CD8-positive, alpha-beta memory T cell (primary cell): ENCODE data around the gene CTNNBL1. TPM values are rescaled to one million over a fixed set of nuclear protein-coding genes. Genes with fewer than 3 reads are reported as not detected.
A peak's percentile ranks its signal among the peaks of the same experiment; 100 is the strongest.

ENCODE experiments used
- CTCF ChIA-PET: fragments of 350-600 bp; sonication (Branson Sonifier 250); formaldehyde crosslinking; loops from one replicate; lab custom pipeline; 2021; ENCODE audit warnings: antibody characterized with exemption; lab: Charles Lee
- POLR2A ChIA-PET: fragments of 350-600 bp; sonication (Branson Sonifier 250); formaldehyde crosslinking; loops from one replicate; lab custom pipeline; 2021; ENCODE audit warnings: antibody characterized with exemption; lab: Charles Lee
- DNase-seq, 5 donors: peaks; one replicate each; pipeline versions ENCODE4 v3.0.0 to v3.0.0-alpha.2; 2020 to 2022; ENCODE audit warnings: mixed read lengths in 1 of 5
- H3K27ac ChIP-seq: one replicate; pipeline ENCODE4 v1.7.0; 2013; ENCODE audit warnings: low read depth, mild to moderate bottlenecking, low read length, moderate library complexity
- H3K27me3 ChIP-seq: 2 replicates; pipeline ENCODE4 v1.7.0; 2013; ENCODE audit warnings: low read length, mild to moderate bottlenecking; ENCODE audit not compliant: insufficient read depth, poor library complexity, severe bottlenecking
- H3K36me3 ChIP-seq: 2 replicates; pipeline ENCODE4 v1.7.0; 2013; ENCODE audit warnings: mild to moderate bottlenecking, low read length, moderate library complexity; ENCODE audit not compliant: insufficient read depth
- H3K4me1 ChIP-seq: 2 replicates; pipeline ENCODE4 v1.7.0; 2013; ENCODE audit warnings: mild to moderate bottlenecking, low read length, moderate library complexity; ENCODE audit not compliant: insufficient read depth
- H3K4me3 ChIP-seq: 2 replicates; pipeline ENCODE4 v1.7.0; 2013; ENCODE audit warnings: mild to moderate bottlenecking, low read length
- H3K9me3 ChIP-seq: 2 replicates; pipeline ENCODE4 v1.7.0; 2013; ENCODE audit warnings: mild to moderate bottlenecking, low read length
- H3K27ac Mint-ChIP-seq, 8 donors: one replicate each; pipeline ENCODE4 v1.8.0; 2020 to 2021; ENCODE audit warnings: mixed read lengths in 8 of 8, mild to moderate bottlenecking in 6 of 8, inconsistent platforms in 3 of 8, moderate library complexity in 3 of 8
- H3K27me3 Mint-ChIP-seq, 2 donors: one replicate each; pipeline ENCODE4 v1.8.0; 2020 to 2021; ENCODE audit warnings: mixed read lengths in 2 of 2, mild to moderate bottlenecking in 1 of 2, moderate library complexity in 1 of 2
- H3K36me3 Mint-ChIP-seq, 3 donors: one replicate each; pipeline ENCODE4 v1.8.0; 2020 to 2021; ENCODE audit warnings: mixed read lengths in 3 of 3, inconsistent platforms in 1 of 3, mild to moderate bottlenecking in 1 of 3
- H3K4me1 Mint-ChIP-seq, 3 donors: one replicate each; pipeline ENCODE4 v1.8.0; 2020 to 2021; ENCODE audit warnings: mixed read lengths in 3 of 3, inconsistent platforms in 1 of 3, mild to moderate bottlenecking in 1 of 3
- H3K4me3 Mint-ChIP-seq, 7 donors: one replicate each; pipeline ENCODE4 v1.8.0; 2020 to 2021; ENCODE audit warnings: mixed read lengths in 7 of 7, mild to moderate bottlenecking in 6 of 7, moderate library complexity in 4 of 7, inconsistent platforms in 2 of 7
- H3K9me3 Mint-ChIP-seq, 5 donors: one replicate each; pipeline ENCODE4 v1.8.0; 2020 to 2022; ENCODE audit warnings: mixed read lengths in 5 of 5, mild to moderate bottlenecking in 3 of 5, moderate library complexity in 2 of 5, inconsistent platforms in 1 of 5
- polyA plus RNA-seq: library from polyadenylated mRNA; unstranded; fragments of 300-500 nt; fragmentation: Illumina TruSeq; gene quantifications from one replicate; pipeline ENCODE4 v1.2.3, GENCODE V29; 2021
- total RNA-seq, 2 experiments: library from RNA; stranded (reverse); gene quantifications; one replicate each; pipeline ENCODE4 v1.2.3, GENCODE V29; 2021

Gene CTNNBL1
- total and polyA plus RNA-seq, 3 experiments from 2014 or later: 86.8 to 97.8 (median 88.9) TPM

GRCh38 chr20:37885593-37886503, 192.0 kb downstream of the CTNNBL1 start:
- no peak for DNase-seq
- H3K27me3 ChIP-seq: no peaks in the 10 kb centered on the region
- H3K36me3 ChIP-seq: no peaks in the 10 kb centered on the region
- H3K36me3 Mint-ChIP-seq: no peaks in the 10 kb centered on the region
- no peak overlapping the region for H3K27ac Mint-ChIP-seq
- no peak overlapping the region for H3K4me3 Mint-ChIP-seq
- no peak overlapping the region for H3K4me3 ChIP-seq
- CTCF ChIA-PET: no interaction called here
- POLR2A ChIA-PET: no interaction called here
- no peaks in the 10 kb centered on the region for H3K9me3 Mint-ChIP-seq
- no peaks in the 10 kb centered on the region for H3K4me1 Mint-ChIP-seq
- peaks cover 0 to 3% of the 10 kb centered on the region in 2 donors for H3K27me3 Mint-ChIP-seq
- H3K9me3 ChIP-seq: no peaks in the 10 kb centered on the region
- no peaks in the 10 kb centered on the region for H3K4me1 ChIP-seq
- no peak overlapping the region for H3K27ac ChIP-seq

GRCh38 chr20:37886851-37887297, 193.0 kb downstream of the CTNNBL1 start:
- CTCF ChIA-PET: no interaction called here
- POLR2A ChIA-PET: no interaction called here
- Mint-ChIP-seq H3K4me1 (no peaks in the 10 kb centered on the region), H3K36me3 (no peaks in the 10 kb centered on the region), H3K27ac (no peak overlapping the region), H3K4me3 (no peak overlapping the region), H3K9me3 (no peaks in the 10 kb centered on the region), H3K27me3 (peaks cover 0 to 3% of the 10 kb centered on the region in 2 donors)
- no peaks in the 10 kb centered on the region for H3K27me3 ChIP-seq
- H3K27ac ChIP-seq: no peak overlapping the region
- no peaks in the 10 kb centered on the region for H3K36me3 ChIP-seq
- DNase-seq: no peak
- no peak overlapping the region for H3K4me3 ChIP-seq
- H3K4me1 ChIP-seq: no peaks in the 10 kb centered on the region
- H3K9me3 ChIP-seq: no peaks in the 10 kb centered on the region

GRCh38 chr20:37888641-37889040, 194.8 kb downstream of the CTNNBL1 start:
- Mint-ChIP-seq H3K36me3 (no peaks in the 10 kb centered on the region), H3K4me1 (no peaks in the 10 kb centered on the region), H3K27me3 (peaks cover 0 to 5% of the 10 kb centered on the region in 2 donors), H3K9me3 (no peaks in the 10 kb centered on the region), H3K27ac (no peak overlapping the region), H3K4me3 (no peak overlapping the region)
- Histone ChIP-seq H3K36me3 (no peaks in the 10 kb centered on the region), H3K9me3 (no peaks in the 10 kb centered on the region), H3K4me1 (no peaks in the 10 kb centered on the region), H3K27me3 (no peaks in the 10 kb centered on the region), H3K4me3 (no peak overlapping the region), H3K27ac (no peak overlapping the region)
- POLR2A ChIA-PET: no interaction called here
- DNase-seq: no peak
- CTCF ChIA-PET: interaction anchor here (1.7 kb wide), 1 partner anchor 9 kb away, joined by 4 read pairs; no protein-coding TSS in a partner anchor

- H3K4me3 ChIP-seq: no peak overlapping the region
- Mint-ChIP-seq H3K36me3 (no peaks in the 10 kb centered on the region), H3K4me3 (no peak overlapping the region), H3K4me1 (no peaks in the 10 kb centered on the region), H3K27ac (no peak overlapping the region), H3K9me3 (no peaks in the 10 kb centered on the region), H3K27me3 (peaks cover 0 to 5% of the 10 kb centered on the region in 2 donors)
- no peaks in the 10 kb centered on the region for H3K4me1 ChIP-seq
- no peaks in the 10 kb centered on the region for H3K36me3 ChIP-seq
- DNase-seq: no peak
- no peaks in the 10 kb centered on the region for H3K9me3 ChIP-seq
- H3K27ac ChIP-seq: no peak overlapping the region
- no peaks in the 10 kb centered on the region for H3K27me3 ChIP-seq
- CTCF ChIA-PET: no interaction called here
- POLR2A ChIA-PET: no interaction called here
Observed at GRCh38 chr20:37890108-37890507, 196.3 kb downstream of the CTNNBL1 start.

- peaks cover 0 to 3% of the 10 kb centered on the region in 2 donors for H3K27me3 Mint-ChIP-seq
- CTCF ChIA-PET: no interaction called here
- H3K9me3 Mint-ChIP-seq: no peaks in the 10 kb centered on the region
- DNase-seq: no peak
- H3K36me3 Mint-ChIP-seq: no peaks in the 10 kb centered on the region
- no peak overlapping the region for H3K4me3 Mint-ChIP-seq
- H3K27me3 ChIP-seq: no peaks in the 10 kb centered on the region
- H3K27ac ChIP-seq: no peak overlapping the region
- H3K4me3 ChIP-seq: no peak overlapping the region
- H3K4me1 ChIP-seq: no peaks in the 10 kb centered on the region
- POLR2A ChIA-PET: no interaction called here
- no peak overlapping the region for H3K27ac Mint-ChIP-seq
- no peaks in the 10 kb centered on the region for H3K36me3 ChIP-seq
- no peaks in the 10 kb centered on the region for H3K4me1 Mint-ChIP-seq
- no peaks in the 10 kb centered on the region for H3K9me3 ChIP-seq
Observed at GRCh38 chr20:37890643-37891042, 196.8 kb downstream of the CTNNBL1 start.

GRCh38 chr20:37892001-37892400, 198.2 kb downstream of the CTNNBL1 start:
- Mint-ChIP-seq H3K27ac (peak overlapping the region in 1 of 8 donors; percentile 33), H3K36me3 (no peaks in the 10 kb centered on the region), H3K27me3 (peaks cover 0 to 3% of the 10 kb centered on the region in 2 donors), H3K4me1 (no peaks in the 10 kb centered on the region), H3K4me3 (no peak overlapping the region), H3K9me3 (no peaks in the 10 kb centered on the region)
- Histone ChIP-seq H3K9me3 (no peaks in the 10 kb centered on the region), H3K36me3 (no peaks in the 10 kb centered on the region), H3K4me1 (no peaks in the 10 kb centered on the region), H3K4me3 (no peak overlapping the region), H3K27ac (no peak overlapping the region), H3K27me3 (no peaks in the 10 kb centered on the region)
- CTCF ChIA-PET: no interaction called here
- POLR2A ChIA-PET: no interaction called here
- no peak for DNase-seq

GRCh38 chr20:37893566-37894241, 199.9 kb downstream of the CTNNBL1 start:
- H3K27ac ChIP-seq: no peak overlapping the region
- no peaks in the 10 kb centered on the region for H3K27me3 ChIP-seq
- H3K27ac Mint-ChIP-seq: peak overlapping the region in 1 of 8 donors; percentile 69

GRCh38 chr20:37894454-37894853, 200.6 kb downstream of the CTNNBL1 start:
- no peaks in the 10 kb centered on the region for H3K9me3 ChIP-seq
- H3K27ac ChIP-seq: no peak overlapping the region
- no peak overlapping the region for H3K4me3 Mint-ChIP-seq
- H3K36me3 Mint-ChIP-seq: no peaks in the 10 kb centered on the region
- H3K4me1 Mint-ChIP-seq: no peaks in the 10 kb centered on the region
- H3K9me3 Mint-ChIP-seq: no peaks in the 10 kb centered on the region
- POLR2A ChIA-PET: no interaction called here
- no peaks in the 10 kb centered on the region for H3K27me3 ChIP-seq
- H3K4me3 ChIP-seq: no peak overlapping the region
- CTCF ChIA-PET: no interaction called here
- DNase-seq: no peak
- H3K36me3 ChIP-seq: no peaks in the 10 kb centered on the region
- H3K27me3 Mint-ChIP-seq: peaks cover 4 to 6% of the 10 kb centered on the region in 2 donors
- H3K4me1 ChIP-seq: no peaks in the 10 kb centered on the region
- no peak overlapping the region for H3K27ac Mint-ChIP-seq

More at GRCh38 chr20:37893566-37894241, 199.9 kb downstream of the CTNNBL1 start:
- no peaks in the 10 kb centered on the region for H3K4me1 ChIP-seq
- no peaks in the 10 kb centered on the region for H3K9me3 ChIP-seq
- ChIA-PET POLR2A (no interaction called here), CTCF (interaction anchor here (1.1 kb wide), 1 partner anchor 8 kb away, joined by 3 read pairs; no protein-coding TSS in a partner anchor)
- Mint-ChIP-seq H3K36me3 (no peaks in the 10 kb centered on the region), H3K9me3 (no peaks in the 10 kb centered on the region), H3K27me3 (peaks cover 0 to 2% of the 10 kb centered on the region in 2 donors), H3K4me1 (no peaks in the 10 kb centered on the region), H3K4me3 (no peak overlapping the region)
- no peak for DNase-seq
- no peak overlapping the region for H3K4me3 ChIP-seq
- no peaks in the 10 kb centered on the region for H3K36me3 ChIP-seq
